SK-N-MC (cell line): ENCODE measurements around the gene ARID1B.

ENCODE experiments used
- EZH2 ChIP-seq: fragments of 200-600 bp; sonication (generic); IDR thresholded peaks from one replicate; pipeline ENCODE4 v1.6.1; 2017; ENCODE audit warnings: antibody characterized with exemption
- POLR2AphosphoS5 ChIP-seq: IDR thresholded peaks from 2 replicates; pipeline ENCODE4 v1.6.1; 2012; ENCODE audit warnings: mild to moderate bottlenecking, low read depth, low read length, borderline replicate concordance

GRCh38 chr6:157225575-157225995, 448.4 kb downstream of the ARID1B start:
- no peak for TF ChIP-seq EZH2
- TF ChIP-seq POLR2AphosphoS5 = no peak
